ENCODE data around the gene DCST1.

- TF ChIP-seq EZH2 (IDR thresholded peaks at IDR 0.05; ENCODE audit: low read length, missing control alignments) (no peak), CTCF (conservative IDR thresholded peaks at IDR 0.05 in 1 of 2, IDR thresholded peaks at IDR 0.05 in 1 of 2; ENCODE audit: low read depth in 1 of 2, low read length in 2 of 2) (no peak)
Measured at GRCh38 chr1:155013632-155014031, 20.0 kb upstream of the DCST1 start.
